KMS-11 (cell line): ENCODE results near the gene SERPINH1.

Experiments used
- H2AFZ ChIP-seq: fragments of 200-600 bp; sonication (generic); 2 replicates; pipeline ENCODE4 v1.6.1; 2016; ENCODE audit warnings: antibody characterized with exemption, mixed run types, low read depth
- H3K27ac ChIP-seq: fragments of 200-600 bp; sonication (generic); 2 replicates; pipeline ENCODE4 v1.6.1; 2016; ENCODE audit warnings: mild to moderate bottlenecking, mixed run types
- H3K27me3 ChIP-seq: fragments of 200-600 bp; sonication (generic); 2 replicates; pipeline ENCODE4 v1.6.1; 2017; ENCODE audit warnings: mild to moderate bottlenecking, low read depth, mixed run types, moderate library complexity; ENCODE audit not compliant: insufficient read depth
- H3K36me3 ChIP-seq: fragments of 200-600 bp; sonication (generic); 2 replicates; pipeline ENCODE4 v1.6.1; 2017; ENCODE audit warnings: mild to moderate bottlenecking, mixed run types; ENCODE audit not compliant: insufficient read depth
- H3K4me1 ChIP-seq: fragments of 200-600 bp; sonication (generic); 2 replicates; pipeline ENCODE4 v1.6.1; 2016; ENCODE audit warnings: mild to moderate bottlenecking, low read depth, mixed run types; ENCODE audit not compliant: poor library complexity, severe bottlenecking
- H3K4me2 ChIP-seq: fragments of 200-600 bp; sonication (generic); 2 replicates; pipeline ENCODE4 v1.7.0; 2016; ENCODE audit warnings: mild to moderate bottlenecking, mixed run types
- H3K4me3 ChIP-seq: fragments of 200-600 bp; sonication (generic); IDR thresholded peaks from 2 replicates; pipeline ENCODE4 v1.6.1; 2017; ENCODE audit warnings: low read depth, low read length, mixed read lengths; ENCODE audit not compliant: insufficient read depth
- H3K79me2 ChIP-seq: fragments of 200-600 bp; sonication (generic); 2 replicates; pipeline ENCODE4 v1.6.1; 2016; ENCODE audit warnings: low read depth, mixed run types; ENCODE audit not compliant: insufficient read depth
- H3K9ac ChIP-seq: fragments of 200-600 bp; sonication (generic); 2 replicates; pipeline ENCODE4 v1.6.1; 2016; ENCODE audit warnings: mild to moderate bottlenecking, mixed run types
- H4K20me1 ChIP-seq: fragments of 200-600 bp; sonication (generic); 2 replicates; pipeline ENCODE4 v1.6.1; 2016; ENCODE audit warnings: mild to moderate bottlenecking, mixed run types; ENCODE audit not compliant: insufficient read depth
- CTCF ChIP-seq: fragments of 200-600 bp; sonication (generic); conservative IDR thresholded peaks from 2 replicates; pipeline ENCODE4 v1.6.1; 2017; ENCODE audit warnings: low read depth, mild to moderate bottlenecking, antibody characterized with exemption, low read length, moderate library complexity, mixed read lengths

Gene SERPINH1

GRCh38 chr11:75563978-75564552 lies 2.0 kb downstream of the SERPINH1 start:
- Histone ChIP-seq H3K36me3 (no peaks in the 10 kb centered on the region), H3K4me1 (peaks cover 8% of the 10 kb centered on the region), H3K4me3 (no peak overlapping the region), H3K79me2 (peaks cover 6% of the 10 kb centered on the region), H3K9ac (no peak overlapping the region), H4K20me1 (no peaks in the 10 kb centered on the region), H2AFZ (no peak overlapping the region), H3K27ac (no peak overlapping the region), H3K27me3 (no peaks in the 10 kb centered on the region), H3K4me2 (no peak overlapping the region)
- no peak for TF ChIP-seq CTCF

DNA sequence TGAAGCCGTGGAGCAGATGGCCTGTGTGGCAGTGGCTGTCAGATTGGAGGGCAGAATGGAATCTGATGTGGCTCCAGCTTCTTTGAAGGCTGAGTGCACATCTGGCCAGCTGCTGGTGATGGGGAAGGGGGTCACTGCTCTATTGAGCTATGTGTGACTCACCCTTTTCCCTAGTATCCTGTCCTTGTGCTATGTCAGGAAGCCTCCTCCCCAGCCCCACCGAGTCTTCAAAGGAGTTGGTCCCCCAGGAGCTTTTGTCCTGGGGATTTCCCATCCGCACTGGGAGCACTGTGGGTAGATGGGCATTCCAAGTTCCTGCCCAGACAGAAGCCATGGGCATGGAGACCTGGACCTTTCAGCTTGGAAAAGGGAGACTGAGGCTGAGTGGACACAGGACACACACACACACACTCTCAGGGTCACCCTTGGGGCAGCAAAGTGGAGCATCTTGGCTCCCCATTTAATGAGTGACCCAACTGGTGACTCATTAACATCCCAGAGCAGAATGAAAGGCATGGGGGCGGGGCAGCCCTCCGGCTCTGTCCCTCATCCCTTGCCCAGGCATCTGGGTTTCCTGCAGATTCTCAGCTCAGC lies 3.3 kb downstream of the SERPINH1 start:
- Histone ChIP-seq H2AFZ (no peak overlapping the region), H3K27me3 (no peaks in the 10 kb centered on the region), H4K20me1 (no peaks in the 10 kb centered on the region), H3K36me3 (no peaks in the 10 kb centered on the region), H3K27ac (no peak overlapping the region), H3K79me2 (peaks cover 6% of the 10 kb centered on the region), H3K4me3 (no peak overlapping the region), H3K9ac (no peak overlapping the region), H3K4me1 (peaks cover 8% of the 10 kb centered on the region), H3K4me2 (no peak overlapping the region)
- no peak for TF ChIP-seq CTCF

DNA sequence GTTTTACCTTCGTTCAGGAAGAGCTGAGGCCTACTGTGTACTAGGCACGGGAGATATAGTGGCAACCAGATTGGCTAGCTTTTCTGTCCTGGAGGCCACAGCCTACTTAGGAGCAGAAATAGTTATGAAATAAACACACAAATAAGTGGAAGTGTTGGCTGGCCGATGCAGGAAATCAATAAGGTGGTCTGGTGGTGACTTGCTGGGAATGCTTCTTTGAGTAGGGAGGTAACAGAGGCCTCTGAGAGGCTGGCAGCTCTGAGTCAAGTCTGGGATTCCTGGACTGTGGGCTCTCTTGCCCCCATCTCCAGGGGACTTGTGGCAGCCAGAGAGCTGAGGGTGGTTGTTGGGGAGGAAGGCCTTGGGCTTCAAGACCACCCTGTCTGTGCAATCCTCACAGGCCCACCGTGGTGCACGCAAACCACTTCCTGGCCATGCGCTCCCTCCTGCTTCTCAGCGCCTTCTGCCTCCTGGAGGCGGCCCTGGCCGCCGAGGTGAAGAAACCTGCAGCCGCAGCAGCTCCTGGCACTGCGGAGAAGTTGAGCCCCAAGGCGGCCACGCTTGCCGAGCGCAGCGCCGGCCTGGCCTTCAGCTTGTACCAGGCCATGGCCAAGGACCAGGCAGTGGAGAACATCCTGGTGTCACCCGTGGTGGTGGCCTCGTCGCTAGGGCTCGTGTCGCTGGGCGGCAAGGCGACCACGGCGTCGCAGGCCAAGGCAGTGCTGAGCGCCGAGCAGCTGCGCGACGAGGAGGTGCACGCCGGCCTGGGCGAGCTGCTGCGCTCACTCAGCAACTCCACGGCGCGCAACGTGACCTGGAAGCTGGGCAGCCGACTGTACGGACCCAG lies 4.1 kb downstream of the SERPINH1 start:
- Histone ChIP-seq H3K79me2 (peaks cover 6% of the 10 kb centered on the region), H3K9ac (no peak overlapping the region), H4K20me1 (no peaks in the 10 kb centered on the region), H3K4me3 (no peak overlapping the region), H3K4me1 (peaks cover 8% of the 10 kb centered on the region), H3K27me3 (no peaks in the 10 kb centered on the region), H3K27ac (no peak overlapping the region), H3K36me3 (no peaks in the 10 kb centered on the region), H2AFZ (no peak overlapping the region), H3K4me2 (no peak overlapping the region)
- TF ChIP-seq CTCF: no peak

DNA sequence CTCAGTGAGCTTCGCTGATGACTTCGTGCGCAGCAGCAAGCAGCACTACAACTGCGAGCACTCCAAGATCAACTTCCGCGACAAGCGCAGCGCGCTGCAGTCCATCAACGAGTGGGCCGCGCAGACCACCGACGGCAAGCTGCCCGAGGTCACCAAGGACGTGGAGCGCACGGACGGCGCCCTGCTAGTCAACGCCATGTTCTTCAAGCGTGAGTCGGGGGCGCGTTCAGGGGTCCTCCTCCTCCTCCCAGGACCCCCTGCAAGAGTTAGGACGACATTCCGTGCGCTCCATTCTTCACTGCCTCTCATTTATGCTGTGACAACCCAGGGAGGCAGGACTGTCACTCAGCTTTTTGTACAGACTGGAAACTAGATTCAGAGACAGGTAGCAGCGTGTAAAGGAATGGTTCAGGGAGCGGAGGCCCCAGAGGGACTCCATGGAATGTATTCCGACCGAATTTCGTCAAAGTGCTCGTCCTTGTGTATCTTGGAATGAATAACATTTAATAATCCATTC lies 4.8 kb downstream of the SERPINH1 start:
- Histone ChIP-seq H3K79me2 (peaks cover 6% of the 10 kb centered on the region), H3K36me3 (no peaks in the 10 kb centered on the region), H3K27ac (no peak overlapping the region), H3K4me2 (no peak overlapping the region), H2AFZ (no peak overlapping the region), H3K9ac (no peak overlapping the region), H3K4me3 (no peak overlapping the region), H3K4me1 (peaks cover 8% of the 10 kb centered on the region), H4K20me1 (no peaks in the 10 kb centered on the region), H3K27me3 (no peaks in the 10 kb centered on the region)
- no peak for TF ChIP-seq CTCF
